GM19372 (cell line): ENCODE measurements around the gene CST7.
"Not testable (repeated sequence)": the region's sequence is repeated elsewhere in the genome, so short reads cannot be mapped to it uniquely, and the experiment has no call there.

ENCODE experiments used
- ATAC-seq: cut with Tn5 transposase; IDR thresholded peaks from one replicate; pipeline ENCODE4 v1.9.1; 2021; ENCODE audit warnings: mild to moderate bottlenecking, low read depth, moderate library complexity; ENCODE audit not compliant: unreplicated experiment

Gene CST7

DNA sequence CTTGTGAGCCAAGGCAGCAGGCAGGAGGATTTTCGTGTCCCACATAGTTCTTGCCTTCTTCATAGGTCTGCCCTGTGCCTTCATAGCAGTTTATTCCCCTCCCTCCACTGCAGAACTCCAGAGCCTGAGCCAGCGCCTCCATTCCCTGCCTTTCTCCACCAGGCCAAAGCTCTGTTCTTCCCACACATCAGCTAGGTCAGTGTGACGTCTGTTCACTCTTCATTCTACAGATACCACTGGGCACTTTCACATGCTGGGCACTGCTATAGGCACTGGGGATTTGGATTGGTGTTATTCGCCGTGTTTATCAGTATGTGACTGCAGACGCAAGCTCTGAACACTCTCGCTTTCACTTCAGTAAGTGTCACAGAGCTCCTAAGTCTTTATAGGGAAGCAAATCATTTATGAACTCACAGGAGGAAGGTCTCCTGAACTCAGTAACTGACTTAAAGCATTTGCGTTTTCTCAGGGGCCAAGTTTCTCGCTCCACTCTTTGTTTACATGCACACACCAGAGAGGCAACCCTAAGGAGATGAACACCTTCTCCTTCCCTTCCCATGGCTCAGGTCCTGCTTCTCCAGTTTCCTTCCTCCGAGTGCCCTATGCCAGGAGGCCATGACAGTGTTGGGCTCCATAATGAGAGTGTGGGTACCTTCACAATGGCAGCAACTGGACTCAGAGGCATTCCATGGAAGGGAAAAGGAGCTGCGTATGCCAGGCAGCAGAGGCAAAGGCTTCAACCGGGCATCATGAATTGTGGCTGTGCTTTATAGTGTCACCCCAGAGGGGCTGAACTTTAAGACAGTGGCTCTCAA is 49.8 kb downstream of the CST7 start:
- no peak for ATAC-seq

DNA sequence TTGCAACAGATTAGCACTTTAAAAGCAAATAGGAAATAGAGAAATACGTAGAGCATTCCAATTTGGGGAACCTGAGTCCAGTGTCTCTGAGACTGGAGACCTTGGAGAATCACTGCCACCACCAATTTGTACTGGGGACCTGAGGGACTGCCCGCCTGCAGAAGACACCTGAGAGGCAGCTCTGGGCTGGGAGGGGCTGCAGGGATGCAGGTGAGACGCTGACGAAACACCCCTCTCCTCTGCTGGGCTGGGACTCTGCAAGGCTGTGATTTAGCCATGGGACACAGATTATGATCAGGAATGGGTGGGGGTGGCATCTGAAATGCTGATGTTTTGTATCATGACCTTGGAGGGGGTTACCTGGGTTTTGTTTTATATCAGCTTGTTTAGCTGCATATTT is 50.5 kb downstream of the CST7 start:
- ATAC-seq = no peak

DNA sequence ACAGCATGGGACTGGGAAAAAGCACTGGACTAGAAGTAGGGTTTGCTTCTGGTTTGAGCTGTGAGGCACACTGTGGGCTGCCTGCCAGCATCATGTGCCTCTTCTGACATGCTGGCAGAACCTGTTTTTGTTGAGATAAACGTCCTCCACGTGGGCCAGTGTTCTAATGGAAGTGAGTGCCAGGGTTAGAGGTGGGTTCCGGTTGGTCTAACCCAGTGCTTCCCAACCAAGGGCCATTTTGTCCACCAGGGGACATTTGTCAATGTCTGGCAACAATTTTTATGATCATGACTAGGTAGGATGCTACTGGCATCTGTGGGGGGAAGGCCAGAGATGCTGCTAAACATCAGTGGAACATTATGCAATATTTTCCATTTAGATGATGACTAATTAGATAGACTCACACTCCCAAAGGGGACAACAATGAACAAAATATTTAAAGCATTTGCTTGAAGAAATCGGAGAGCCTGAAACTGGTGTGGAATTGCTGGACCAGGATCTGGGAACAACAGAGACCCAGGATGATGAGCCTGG is 51.3 kb downstream of the CST7 start:
- ATAC-seq = no peak

DNA sequence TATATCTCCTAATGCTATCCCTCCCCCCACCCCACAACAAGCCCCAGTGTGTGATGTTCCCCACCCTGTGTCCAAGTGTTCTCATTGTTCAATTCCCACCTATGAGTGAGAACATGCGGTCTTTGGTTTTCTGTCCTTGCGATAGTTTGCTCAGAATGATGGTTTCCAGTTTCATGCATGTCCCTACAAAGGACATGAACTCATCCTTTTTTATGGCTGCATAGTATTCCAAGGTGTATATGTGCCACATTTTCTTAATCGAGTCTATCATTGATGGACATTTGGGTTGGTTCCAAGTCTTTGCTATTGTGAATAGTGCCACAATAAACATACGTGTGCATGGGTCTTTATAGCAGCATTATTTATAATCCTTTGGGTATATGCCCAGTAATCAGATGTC is 52.3 kb downstream of the CST7 start:
- ATAC-seq = not testable (repeated sequence)

DNA sequence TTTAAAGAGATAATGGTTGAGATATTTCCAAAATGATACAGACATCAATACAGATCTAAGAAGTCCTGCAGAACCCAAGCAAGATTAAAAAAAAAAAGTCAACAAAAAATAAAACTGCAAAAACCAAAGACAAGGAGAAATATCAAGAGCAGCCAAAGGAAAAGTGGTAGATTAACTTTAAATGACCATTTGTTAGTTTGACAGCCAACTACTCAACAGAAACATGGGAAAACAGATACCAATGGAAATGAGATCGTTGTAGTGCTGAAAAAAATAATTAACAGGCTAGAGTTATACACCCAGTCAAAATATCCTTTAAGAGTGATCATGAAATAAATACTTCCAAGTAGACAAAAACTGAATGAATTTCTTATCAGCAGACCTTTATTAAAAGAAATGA is 53.9 kb downstream of the CST7 start:
- ATAC-seq = no peak

DNA sequence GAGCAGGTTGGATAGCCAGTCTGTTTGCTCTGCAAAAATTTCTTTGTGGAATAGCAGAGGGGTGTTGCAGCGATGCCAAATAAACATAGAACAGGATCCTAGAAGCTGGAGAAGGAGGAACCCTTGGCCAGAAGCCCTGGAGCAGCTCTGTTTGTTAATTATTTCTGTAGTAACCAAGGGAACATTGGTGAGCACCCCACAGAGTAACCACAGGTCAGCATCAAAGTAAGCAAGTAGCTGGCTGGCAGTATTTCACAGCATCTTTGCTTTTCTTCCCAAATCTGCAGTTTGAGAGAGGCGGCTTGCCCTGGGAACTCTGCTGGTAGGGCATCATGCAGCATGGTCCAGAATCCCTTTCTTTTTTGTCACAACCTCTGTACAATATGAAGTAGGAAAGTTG is 56.2 kb downstream of the CST7 start:
- ATAC-seq = no peak

DNA sequence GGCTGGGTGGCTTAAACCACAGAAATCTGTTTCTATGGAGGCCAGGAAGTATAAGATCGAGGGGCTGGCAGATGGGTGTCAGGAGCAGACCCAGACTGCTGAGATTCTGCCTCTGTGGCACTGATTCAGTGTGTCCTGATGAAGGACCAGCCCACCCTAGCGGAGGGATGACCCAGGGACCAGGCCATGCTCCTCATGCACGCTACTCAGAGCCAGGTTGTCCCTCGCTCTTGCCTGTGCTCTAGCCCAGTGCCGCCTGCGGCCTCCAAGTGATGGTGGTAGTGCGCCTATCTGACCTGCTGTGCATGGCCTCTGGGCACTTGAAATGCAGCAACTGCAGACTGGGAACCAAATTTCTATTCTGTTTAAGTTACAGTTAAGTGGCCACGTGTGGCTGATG is 56.6 kb downstream of the CST7 start:
- ATAC-seq = no peak

DNA sequence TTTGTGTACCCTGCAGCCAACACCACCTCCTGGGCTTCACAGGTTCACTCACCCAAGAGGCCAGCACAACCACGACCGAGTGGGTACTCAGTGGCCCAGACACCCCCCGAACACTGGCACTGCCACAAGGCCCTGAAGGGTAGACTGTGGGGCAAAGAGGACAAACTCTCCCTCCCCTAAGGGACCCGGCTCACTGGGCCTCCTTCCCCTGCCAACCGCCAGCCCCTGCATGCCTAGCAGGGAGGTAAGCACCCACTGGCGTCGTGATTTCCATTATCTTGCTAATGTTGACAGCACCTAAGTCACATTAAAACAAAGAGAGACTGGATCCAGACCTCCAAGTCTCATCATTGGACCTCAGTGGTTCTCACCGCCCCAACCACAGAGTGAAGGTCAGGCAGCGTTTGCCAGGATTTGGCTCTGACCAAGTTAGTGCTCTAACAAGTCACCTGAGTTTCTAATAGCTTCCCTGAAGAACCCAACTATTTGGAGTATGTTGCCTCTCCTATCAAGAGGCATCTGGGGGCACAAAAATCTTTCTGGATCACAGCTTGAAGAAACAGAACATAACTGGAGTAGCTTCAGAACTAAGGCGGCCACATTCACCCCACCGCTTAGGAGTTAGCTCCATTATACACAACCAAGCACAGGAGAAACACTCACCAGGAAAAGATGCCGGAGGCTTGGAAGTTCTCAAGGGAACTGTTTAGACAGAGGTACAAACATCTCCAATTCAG is 57.5 kb downstream of the CST7 start:
- no peak for ATAC-seq

DNA sequence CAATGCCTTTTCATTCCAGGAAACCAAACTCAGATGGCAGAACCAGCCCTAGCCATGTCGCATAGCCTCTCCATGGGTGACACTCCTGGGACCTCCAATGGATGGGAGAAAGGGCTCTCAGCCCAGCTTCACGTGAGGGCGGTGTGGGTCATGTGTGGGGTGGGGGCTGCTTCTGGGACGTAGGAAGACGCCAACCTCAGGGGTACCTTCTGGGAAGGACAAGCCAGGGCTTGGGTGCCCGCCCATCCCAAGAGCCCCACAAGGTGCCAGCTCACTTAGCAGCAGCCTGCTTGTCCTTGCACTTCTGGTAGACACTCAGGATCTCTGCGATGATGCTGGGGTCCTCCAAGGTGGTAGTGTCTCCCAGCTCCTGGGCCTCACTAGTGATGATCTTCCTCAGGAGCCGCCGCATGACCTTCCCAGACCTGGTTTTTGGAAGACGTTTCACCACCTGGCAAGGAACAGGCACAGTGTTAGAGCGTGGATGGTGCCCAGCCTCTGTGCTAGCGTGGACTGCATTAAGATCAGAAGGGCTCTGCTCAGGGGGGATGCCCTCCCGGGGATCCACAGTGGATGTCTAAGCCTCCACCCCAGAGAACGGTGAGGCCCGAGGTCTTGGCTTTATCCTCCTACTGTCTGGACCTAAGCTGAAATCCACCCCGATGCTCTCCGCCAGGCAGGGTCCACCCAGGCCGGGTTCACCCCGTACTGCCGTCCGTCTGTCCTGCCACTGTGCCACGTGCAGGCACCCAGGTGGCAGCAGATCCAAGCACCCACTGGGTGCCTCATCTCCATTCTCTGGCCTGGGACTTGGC is 58.6 kb downstream of the CST7 start:
- no peak for ATAC-seq

DNA sequence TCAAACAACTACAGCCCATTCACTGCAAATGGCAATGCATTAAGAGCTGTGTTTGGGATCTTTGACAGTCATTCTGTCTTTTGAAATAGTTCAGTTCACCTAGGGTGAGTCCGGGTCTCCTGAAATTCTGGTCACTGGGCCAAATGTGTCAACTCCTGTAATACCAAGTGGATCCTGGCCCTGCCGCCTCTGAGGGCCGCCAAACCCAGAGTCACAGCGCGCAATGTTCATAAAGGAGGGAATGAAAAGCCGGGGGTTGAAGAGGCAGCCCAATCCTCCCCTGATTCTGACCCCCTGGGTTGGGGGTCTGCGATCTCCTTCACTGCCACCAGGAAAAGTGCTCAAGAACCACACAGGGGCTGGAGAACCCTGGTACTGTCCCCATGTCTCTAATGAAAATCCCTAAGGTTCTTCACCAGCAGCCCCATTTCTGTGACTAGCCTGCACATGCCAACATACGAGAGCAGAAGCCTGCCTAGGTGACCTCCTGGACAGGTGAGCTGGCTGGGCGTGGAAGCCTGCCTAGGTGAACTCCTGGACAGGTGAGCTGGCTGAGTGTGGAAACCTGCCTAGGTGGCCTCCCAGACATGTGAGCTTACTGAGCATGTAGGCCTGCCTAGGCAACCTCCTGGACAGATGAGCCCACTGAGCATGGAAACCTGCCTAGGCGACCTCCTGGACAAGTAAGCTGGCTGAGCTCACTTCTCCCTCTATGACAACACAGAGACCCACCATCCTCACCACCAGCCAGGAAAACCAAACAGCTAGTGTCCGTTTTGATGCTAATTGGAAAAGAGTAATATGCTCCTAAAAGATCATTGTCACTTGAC is 59.5 kb downstream of the CST7 start:
- ATAC-seq = no peak
